Fibroblast of gingiva (primary cell): ENCODE data around the gene SFTA2.
"Not testable (repeated sequence)": the region's sequence is repeated elsewhere in the genome, so short reads cannot be mapped to it uniquely, and the experiment has no call there.

Source experiments
- DNase-seq: peaks from one replicate; pipeline ENCODE4 v3.0.0-alpha.2; 2011; ENCODE audit warnings: low read depth

The SFTA2 gene

GRCh38 chr6:30931969-30932645 lies at the start of gene SFTA2:
SFTA2 (minus strand) TSS chr6:30932170; CDS start chr6:30932096, 74 bp downstream.
- no peak for DNase-seq

GRCh38 chr6:30979690-30980089 lies 47.7 kb upstream of the SFTA2 start:
- DNase-seq: no peak

- no peak for DNase-seq
These were observed 47.2 kb upstream of the SFTA2 start for GRCh38 chr6:30979141-30979540.

GRCh38 chr6:30974490-30975252 lies 42.7 kb upstream of the SFTA2 start:
- no peak for DNase-seq

GRCh38 chr6:30972816-30973215 lies 40.8 kb upstream of the SFTA2 start:
- no peak for DNase-seq

GRCh38 chr6:30970946-30971345 lies 39.0 kb upstream of the SFTA2 start:
- no peak for DNase-seq

- DNase-seq: not testable (repeated sequence)
These were observed 37.2 kb upstream of the SFTA2 start for GRCh38 chr6:30969171-30969570.

- DNase-seq: no peak
These were observed 34.2 kb upstream of the SFTA2 start for GRCh38 chr6:30966154-30966553.

GRCh38 chr6:30965140-30965601 lies 33.2 kb upstream of the SFTA2 start:
- DNase-seq: no peak

GRCh38 chr6:30964075-30964474 lies 32.1 kb upstream of the SFTA2 start:
- DNase-seq: no peak

GRCh38 chr6:30963641-30964040 lies 31.7 kb upstream of the SFTA2 start:
- no peak for DNase-seq

GRCh38 chr6:30962716-30963115 lies 30.7 kb upstream of the SFTA2 start:
- DNase-seq: no peak

- peak; percentile 24 for DNase-seq
These were observed 29.1 kb upstream of the SFTA2 start for GRCh38 chr6:30960907-30961673.

GRCh38 chr6:30957716-30958115 lies 25.7 kb upstream of the SFTA2 start:
- no peak for DNase-seq

GRCh38 chr6:30955367-30956042 lies 23.5 kb upstream of the SFTA2 start:
- DNase-seq: peak; percentile 37

GRCh38 chr6:30954631-30955366 lies 22.8 kb upstream of the SFTA2 start:
- DNase-seq: no peak

- DNase-seq: no peak
These were observed 20.0 kb upstream of the SFTA2 start for GRCh38 chr6:30951907-30952469.

GRCh38 chr6:30948811-30949210 lies 16.8 kb upstream of the SFTA2 start:
- DNase-seq: no peak

GRCh38 chr6:30947231-30947630 lies 15.3 kb upstream of the SFTA2 start:
- no peak for DNase-seq

GRCh38 chr6:30945281-30945680 lies 13.3 kb upstream of the SFTA2 start:
- DNase-seq: no peak

- DNase-seq: no peak
These were observed 12.1 kb upstream of the SFTA2 start for GRCh38 chr6:30944051-30944450.
